Cardiac muscle cell (in vitro differentiated cells and primary cell): ENCODE data around the gene MAP3K8. TPM values are rescaled to one million over a fixed set of nuclear protein-coding genes. Genes with fewer than 3 reads are reported as not detected.

Experiments
- DNase-seq, 2 donors: peaks; one replicate each; pipeline versions ENCODE4 v3.0.0 to v3.0.0-alpha.2; 2010 to 2017; ENCODE audit warnings: low read depth in 1 of 2, low spot score in 1 of 2
- H3K27ac ChIP-seq: fragments of 200-600 bp; sonication (generic); 2 replicates; pipeline ENCODE4 v1.5.1; 2016
- H3K27me3 ChIP-seq: fragments of 200-600 bp; sonication (generic); 2 replicates; pipeline ENCODE4 v1.6.0; 2016; ENCODE audit warnings: control low read depth
- H3K36me3 ChIP-seq: fragments of 200-600 bp; sonication (generic); 2 replicates; pipeline ENCODE4 v1.5.1; 2016; ENCODE audit warnings: control low read depth
- H3K4me1 ChIP-seq: fragments of 200-600 bp; sonication (generic); 2 replicates; pipeline ENCODE4 v1.8.1; 2017; ENCODE audit warnings: low read depth, mild to moderate bottlenecking, mixed run types
- H3K4me3 ChIP-seq: fragments of 200-600 bp; sonication (generic); 2 replicates; pipeline ENCODE4 v1.5.1; 2016; ENCODE audit warnings: mild to moderate bottlenecking
- H3K9me3 ChIP-seq: fragments of 200-600 bp; sonication (generic); 2 replicates; pipeline ENCODE4 v1.5.1; 2017; ENCODE audit warnings: low read depth, mild to moderate bottlenecking, control low read depth
- polyA plus RNA-seq: library from polyadenylated mRNA; unstranded; fragments of >200 nt; fragmentation: Nextera tagmentation; extraction: Ambion mirVana; gene quantifications from 2 replicates; pipeline ENCODE4 v1.2.1, GENCODE V29; 2016
- total RNA-seq: library from RNA; depleted of rRNA; stranded (reverse); fragments of >200 nt; gene quantifications from 2 replicates; pipeline ENCODE4 v1.2.3, GENCODE V29; 2016
- TF ChIP-seq, protein P1 (sequence below): IDR thresholded peaks from 2 replicates; pipeline ENCODE4 v1.5.1; 2012; ENCODE audit warnings: low read depth, mild to moderate bottlenecking, low read length

The MAP3K8 gene
- 5.5 and 5.8 TPM in 2 replicates for total RNA-seq
- polyA plus RNA-seq: 6.7 and 7.8 TPM in 2 replicates

DNA sequence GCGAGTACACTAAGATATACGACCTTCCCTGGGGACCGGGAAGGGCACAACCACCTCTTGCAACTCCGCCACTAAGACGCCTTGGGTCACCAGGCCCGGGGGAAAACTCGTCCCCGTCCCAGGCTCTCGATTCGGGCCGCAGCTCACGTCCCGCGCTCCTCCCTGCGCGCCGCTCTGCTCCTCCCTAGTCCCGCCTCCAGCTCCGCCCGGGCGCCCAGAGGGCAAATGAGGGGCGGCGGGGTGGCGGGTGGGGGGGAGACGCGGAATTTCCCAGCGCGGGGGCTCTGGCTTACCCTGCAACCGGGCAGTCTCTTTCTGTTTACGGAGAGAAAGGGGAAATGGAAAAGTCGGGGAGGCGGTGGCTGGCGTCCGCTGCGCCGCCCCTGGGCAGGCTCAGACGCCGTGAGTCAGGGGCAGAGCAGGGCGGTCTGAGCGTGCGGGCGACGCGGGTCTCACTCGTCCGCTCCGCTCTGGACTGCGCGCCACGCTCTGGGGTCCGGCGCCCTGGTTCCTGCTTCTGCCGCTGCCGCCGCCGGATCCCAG lies at the start of gene MAP3K8:
Gene MAP3K8 (plus strand): TSS at position 455 of the 543 bp plus-strand sequence. CDS start 4,755 bp downstream, outside the sequence.
- Histone ChIP-seq H3K4me3 (peak within 1 kb of the TSS; percentile 59), H3K36me3 (no peaks in the 10 kb centered on the region), H3K27ac (peak within 1 kb of the TSS; percentile 98), H3K9me3 (no peaks in the 10 kb centered on the region), H3K4me1 (peaks cover 33% of the 10 kb centered on the region), H3K27me3 (no peaks in the 10 kb centered on the region)
- TF ChIP-seq, protein P1, sequence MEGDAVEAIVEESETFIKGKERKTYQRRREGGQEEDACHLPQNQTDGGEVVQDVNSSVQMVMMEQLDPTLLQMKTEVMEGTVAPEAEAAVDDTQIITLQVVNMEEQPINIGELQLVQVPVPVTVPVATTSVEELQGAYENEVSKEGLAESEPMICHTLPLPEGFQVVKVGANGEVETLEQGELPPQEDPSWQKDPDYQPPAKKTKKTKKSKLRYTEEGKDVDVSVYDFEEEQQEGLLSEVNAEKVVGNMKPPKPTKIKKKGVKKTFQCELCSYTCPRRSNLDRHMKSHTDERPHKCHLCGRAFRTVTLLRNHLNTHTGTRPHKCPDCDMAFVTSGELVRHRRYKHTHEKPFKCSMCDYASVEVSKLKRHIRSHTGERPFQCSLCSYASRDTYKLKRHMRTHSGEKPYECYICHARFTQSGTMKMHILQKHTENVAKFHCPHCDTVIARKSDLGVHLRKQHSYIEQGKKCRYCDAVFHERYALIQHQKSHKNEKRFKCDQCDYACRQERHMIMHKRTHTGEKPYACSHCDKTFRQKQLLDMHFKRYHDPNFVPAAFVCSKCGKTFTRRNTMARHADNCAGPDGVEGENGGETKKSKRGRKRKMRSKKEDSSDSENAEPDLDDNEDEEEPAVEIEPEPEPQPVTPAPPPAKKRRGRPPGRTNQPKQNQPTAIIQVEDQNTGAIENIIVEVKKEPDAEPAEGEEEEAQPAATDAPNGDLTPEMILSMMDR: no peak
- peak; percentile 94 to 95 for DNase-seq

DNA sequence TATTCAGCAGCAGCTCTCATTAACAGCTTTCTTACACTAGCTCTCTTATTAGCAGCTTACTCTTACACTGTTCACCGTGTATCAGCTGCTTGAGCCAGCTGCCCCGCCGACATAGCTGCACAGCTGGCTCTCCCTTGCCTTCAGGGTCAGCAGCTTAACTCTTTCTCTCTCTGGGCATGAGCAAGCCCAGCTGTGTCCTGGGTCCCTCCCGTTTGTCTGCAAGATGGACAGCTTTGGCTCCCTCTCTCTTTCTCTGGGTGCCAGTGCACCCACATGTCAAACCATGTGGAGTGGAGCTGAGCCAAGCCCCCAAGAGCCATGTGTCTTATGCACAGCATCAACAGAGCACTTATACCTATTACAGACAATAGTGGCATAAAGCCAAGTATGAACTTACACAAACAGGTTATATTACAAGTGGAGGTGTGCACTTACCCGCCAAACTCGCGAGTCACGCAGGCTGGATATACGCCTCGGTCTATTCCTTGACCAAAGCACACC lies 49.2 kb upstream of the MAP3K8 start:
- peak; percentile 50 to 52 for DNase-seq
- TF ChIP-seq, protein P1: peak; percentile 44
- H3K27me3 ChIP-seq: no peaks in the 10 kb centered on the region
- H3K4me1 ChIP-seq: peaks cover 12% of the 10 kb centered on the region
- no peaks in the 10 kb centered on the region for H3K36me3 ChIP-seq
- no peak overlapping the region for H3K27ac ChIP-seq
- no peak overlapping the region for H3K4me3 ChIP-seq
- H3K9me3 ChIP-seq: no peaks in the 10 kb centered on the region

DNA sequence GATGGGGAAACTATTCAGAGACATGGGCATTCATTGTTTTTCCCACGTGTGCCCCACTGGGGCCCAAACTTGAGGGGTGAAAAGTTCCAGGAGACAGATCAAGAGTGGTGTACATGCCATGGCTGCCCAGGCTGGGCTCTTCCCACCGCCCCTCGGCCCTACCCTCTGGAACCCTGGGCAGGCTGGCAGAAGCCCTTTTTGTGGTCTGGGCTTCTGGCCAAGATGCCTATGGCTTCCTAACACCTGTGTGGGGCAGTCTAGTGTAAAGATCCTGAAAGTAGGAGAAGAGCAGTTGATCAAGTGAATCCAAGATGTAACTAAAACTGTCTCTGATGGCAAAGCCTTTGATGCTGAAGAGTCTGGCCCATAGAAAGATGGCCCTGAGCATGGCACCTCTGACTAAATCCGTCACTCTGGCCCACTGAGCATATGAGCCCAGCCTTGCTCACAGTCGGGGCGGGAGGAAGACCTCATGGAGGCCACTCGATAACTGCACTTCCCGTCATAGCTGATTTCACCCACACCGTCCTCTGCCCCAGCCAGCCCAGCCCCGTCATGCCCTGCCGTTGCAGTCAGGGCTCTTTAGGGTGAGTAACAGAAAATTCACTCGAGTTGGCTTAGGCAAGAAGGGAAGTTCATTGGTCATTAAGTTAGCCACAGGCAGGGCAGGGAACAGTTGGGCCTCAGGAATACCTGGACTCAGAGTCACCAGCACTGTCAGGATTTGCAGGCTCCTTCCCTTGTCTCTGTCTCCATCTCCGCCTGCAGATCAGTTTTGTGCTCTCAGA lies 47.0 kb upstream of the MAP3K8 start:
- Histone ChIP-seq H3K4me1 (peaks cover 12% of the 10 kb centered on the region), H3K27ac (no peak overlapping the region), H3K4me3 (no peak overlapping the region), H3K27me3 (no peaks in the 10 kb centered on the region), H3K9me3 (no peaks in the 10 kb centered on the region), H3K36me3 (no peaks in the 10 kb centered on the region)
- no peak for DNase-seq
- TF ChIP-seq, protein P1: no peak

DNA sequence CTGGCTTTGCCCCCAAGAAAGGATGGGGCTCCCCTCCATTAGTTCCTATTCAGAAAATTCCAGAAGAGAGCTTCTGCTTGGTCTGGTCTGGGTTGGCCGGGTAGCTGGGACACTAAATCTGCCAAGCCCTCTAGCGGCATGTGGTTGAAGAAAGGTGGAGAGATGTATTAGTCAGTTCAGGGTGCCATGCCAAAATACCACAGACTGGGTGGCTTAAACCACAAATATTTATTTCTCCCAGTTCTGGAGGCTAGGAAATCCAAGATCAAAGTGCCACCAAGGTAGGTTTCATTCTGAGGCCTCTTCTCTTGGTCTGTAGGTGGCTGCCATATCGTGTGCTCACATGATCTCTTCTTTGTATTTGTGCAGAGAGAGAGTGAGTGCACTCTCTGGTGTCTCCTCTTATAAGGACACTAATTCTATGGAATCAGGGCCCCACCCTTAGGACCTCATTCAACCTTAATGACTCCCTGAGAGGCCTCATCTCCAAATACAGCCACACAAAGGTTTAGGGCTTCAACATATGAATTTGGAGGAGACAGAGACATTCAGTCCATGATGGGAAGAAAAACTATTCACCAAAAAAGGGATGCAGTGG lies 46.2 kb upstream of the MAP3K8 start:
- Histone ChIP-seq H3K9me3 (no peaks in the 10 kb centered on the region), H3K27ac (no peak overlapping the region), H3K4me1 (peaks cover 5% of the 10 kb centered on the region), H3K27me3 (no peaks in the 10 kb centered on the region), H3K36me3 (no peaks in the 10 kb centered on the region), H3K4me3 (no peak overlapping the region)
- TF ChIP-seq, protein P1: no peak
- DNase-seq: peak in 1 of 2 donors; percentile 25

DNA sequence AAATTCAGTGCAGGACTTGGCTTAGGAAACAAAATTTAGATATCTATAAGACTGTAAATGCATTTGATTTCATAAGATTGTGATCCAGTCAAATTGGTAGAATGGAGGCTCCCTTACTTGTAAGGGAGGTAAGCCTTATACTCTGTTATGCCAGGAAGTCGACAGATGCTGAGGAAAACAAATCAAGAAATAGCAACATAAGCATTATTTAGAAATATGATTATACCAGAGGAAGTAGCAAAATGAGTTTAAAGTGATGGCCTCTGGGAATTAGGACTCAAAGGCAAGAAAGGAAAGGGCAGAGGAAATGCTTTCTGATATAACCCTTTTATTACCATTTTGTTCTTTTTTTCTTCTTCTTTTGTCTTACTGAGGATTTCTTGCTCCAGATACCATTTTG lies 44.4 kb upstream of the MAP3K8 start:
- DNase-seq: no peak
- Histone ChIP-seq H3K9me3 (no peaks in the 10 kb centered on the region), H3K4me3 (no peak overlapping the region), H3K27ac (no peak overlapping the region), H3K4me1 (no peaks in the 10 kb centered on the region), H3K27me3 (no peaks in the 10 kb centered on the region), H3K36me3 (no peaks in the 10 kb centered on the region)
- TF ChIP-seq, protein P1: no peak
